ENCODE results near the gene ATRN.
"Not testable (repeated sequence)": the region's sequence is repeated elsewhere in the genome, so short reads cannot be mapped to it uniquely, and the experiment has no call there.

ATRN gene

GRCh38 chr20:3515379-3516170 lies 44.8 kb downstream of the ATRN start:
- DNase-seq (ENCODE audit: low spot score): no peak

GRCh38 chr20:3521852-3522740 lies 51.3 kb downstream of the ATRN start:
- no peak for DNase-seq (ENCODE audit: low spot score)

GRCh38 chr20:3524696-3525095 lies 53.9 kb downstream of the ATRN start:
- DNase-seq (ENCODE audit: low spot score): not testable (repeated sequence)

- DNase-seq (ENCODE audit: low spot score): peak; percentile 8
Measured at GRCh38 chr20:3532089-3532615, 61.3 kb downstream of the ATRN start.

DNA sequence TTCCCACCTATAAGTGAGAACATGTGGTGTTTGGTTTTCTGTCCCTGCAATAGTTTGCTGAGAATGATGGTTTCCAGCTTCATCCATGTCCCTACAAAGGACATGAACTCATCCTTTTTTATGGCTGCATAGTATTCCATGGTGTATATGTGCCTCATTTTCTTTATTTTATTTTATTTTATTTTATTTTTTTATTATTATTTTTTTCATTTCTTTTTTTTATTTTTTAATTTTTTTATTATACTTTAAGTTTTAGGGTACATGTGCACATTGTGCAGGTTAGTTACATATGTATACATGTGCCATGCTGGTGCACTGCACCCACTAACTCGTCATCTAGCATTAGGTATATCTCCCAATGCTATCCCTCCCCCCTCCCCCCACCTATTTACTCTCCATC lies 66.9 kb downstream of the ATRN start:
- DNase-seq (ENCODE audit: low spot score): not testable (repeated sequence)

- no peak for DNase-seq (ENCODE audit: low spot score)
Measured at GRCh38 chr20:3539311-3540107, 68.7 kb downstream of the ATRN start.

- no peak for DNase-seq (ENCODE audit: low spot score)
Measured at GRCh38 chr20:3541887-3542721, 71.3 kb downstream of the ATRN start.

DNA sequence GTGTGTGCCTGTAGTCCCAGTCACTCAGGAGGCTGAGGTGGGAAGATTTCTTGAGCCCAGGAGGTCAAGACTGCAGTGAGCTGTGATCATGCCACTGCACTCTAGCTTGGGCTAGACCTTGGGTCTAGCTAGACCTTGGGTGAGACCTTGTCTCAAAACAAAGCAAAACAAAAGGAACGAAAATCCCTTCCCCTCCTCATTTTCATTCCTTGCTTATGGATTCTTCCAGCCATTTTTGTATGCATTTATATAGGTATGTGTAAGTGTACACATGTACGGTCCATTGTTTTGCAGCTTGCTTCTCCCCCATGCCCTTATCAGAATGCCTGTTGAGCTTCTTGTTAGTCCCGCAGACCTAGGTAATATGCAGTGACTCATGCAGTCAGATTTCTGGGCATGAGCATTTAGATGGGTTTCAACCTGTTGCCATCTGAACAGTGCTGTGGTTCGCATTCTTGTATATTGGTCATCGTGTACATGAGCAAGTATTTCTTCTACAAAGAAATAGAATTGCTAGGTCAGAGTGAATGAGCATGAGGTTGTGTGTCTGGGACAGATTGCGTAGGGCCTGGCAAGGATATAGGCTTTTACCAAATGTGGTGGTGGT lies 73.2 kb downstream of the ATRN start:
- peak; percentile 28 for DNase-seq (ENCODE audit: low spot score)

- no peak for DNase-seq (ENCODE audit: low spot score)
Measured at GRCh38 chr20:3545401-3545925, 74.6 kb downstream of the ATRN start.

GRCh38 chr20:3547906-3548305 lies 77.1 kb downstream of the ATRN start:
- DNase-seq (ENCODE audit: low spot score): no peak

GRCh38 chr20:3550837-3551236 lies 80.0 kb downstream of the ATRN start:
- DNase-seq (ENCODE audit: low spot score): no peak

DNA sequence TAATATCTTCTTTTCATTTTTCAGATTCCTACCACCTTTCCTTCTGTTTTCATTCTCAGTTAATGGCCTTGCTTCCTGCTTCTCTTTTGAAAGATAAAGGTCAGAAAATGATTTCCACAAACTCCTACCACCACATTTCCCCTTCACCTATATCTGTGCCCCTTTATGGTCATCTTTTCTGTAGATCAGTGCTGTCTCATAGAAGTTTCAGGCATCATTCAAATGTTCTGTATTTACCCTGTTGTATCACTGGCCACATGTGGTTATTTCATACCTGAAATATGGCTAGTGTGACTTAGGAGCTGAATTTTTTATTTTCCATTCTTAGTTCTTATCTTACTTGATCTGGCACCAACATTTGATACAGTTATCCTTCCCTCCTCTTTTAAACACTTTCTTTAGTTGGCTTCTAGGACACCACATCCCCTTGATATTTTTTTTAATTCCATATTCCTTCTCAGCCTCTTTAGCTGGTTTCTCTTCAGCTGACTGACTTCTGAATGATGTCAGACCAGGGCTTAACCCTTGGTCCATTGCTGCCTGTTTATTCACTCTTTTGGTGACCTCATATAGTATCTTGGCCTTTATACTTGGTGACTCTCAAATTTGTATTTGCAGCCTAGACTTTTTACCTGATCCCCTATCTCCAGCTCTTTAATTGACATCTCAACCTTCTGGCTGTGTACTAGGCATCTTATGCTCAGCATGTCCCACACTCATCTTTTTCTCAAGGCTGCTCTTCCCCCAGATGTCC lies 81.0 kb downstream of the ATRN start:
- no peak for DNase-seq (ENCODE audit: low spot score)

- no peak for DNase-seq (ENCODE audit: low spot score)
Measured at GRCh38 chr20:3553663-3554062, 82.8 kb downstream of the ATRN start.

- DNase-seq (ENCODE audit: low spot score): no peak
Measured at GRCh38 chr20:3557237-3557785, 86.5 kb downstream of the ATRN start.

DNA sequence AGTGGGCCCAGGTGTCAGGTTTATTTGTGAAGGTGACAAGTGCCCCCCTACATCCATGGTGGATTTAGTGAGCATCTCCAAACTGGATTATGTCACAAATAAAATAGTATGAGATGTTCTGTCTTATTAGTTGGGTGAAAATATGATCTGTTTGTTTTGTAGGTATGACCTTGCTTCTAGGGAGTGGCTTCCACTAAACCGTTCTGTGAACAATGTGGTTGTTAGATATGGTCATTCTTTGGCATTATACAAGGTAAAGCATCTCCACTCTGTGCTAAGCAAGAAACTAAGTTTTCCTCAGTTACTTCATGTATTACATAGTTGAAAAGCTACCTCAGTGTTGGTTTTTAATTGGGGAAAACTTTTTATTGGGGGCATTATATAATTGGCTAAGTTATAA lies 88.4 kb downstream of the ATRN start:
- DNase-seq (ENCODE audit: low spot score): no peak

- DNase-seq (ENCODE audit: low spot score): no peak
Measured at GRCh38 chr20:3559637-3560036, 88.8 kb downstream of the ATRN start.

DNA sequence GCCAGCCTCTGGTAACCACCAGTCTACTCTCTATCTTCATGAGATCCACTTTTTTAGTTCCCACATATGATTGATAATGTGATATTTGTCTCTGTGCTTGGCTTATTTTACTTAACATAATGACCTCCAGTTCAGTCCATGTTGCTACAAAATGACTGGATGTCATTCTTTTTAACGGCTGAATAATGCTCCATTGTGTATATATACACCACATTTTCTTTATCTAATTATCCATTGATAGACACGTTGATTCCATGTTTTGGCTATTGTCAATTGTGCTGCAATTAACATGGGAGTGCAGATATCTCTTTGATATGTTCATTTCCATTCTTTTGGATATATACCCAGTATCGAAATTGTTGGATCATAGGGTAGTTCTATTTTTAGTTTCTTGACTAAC lies 89.3 kb downstream of the ATRN start:
- DNase-seq (ENCODE audit: low spot score): no peak

DNA sequence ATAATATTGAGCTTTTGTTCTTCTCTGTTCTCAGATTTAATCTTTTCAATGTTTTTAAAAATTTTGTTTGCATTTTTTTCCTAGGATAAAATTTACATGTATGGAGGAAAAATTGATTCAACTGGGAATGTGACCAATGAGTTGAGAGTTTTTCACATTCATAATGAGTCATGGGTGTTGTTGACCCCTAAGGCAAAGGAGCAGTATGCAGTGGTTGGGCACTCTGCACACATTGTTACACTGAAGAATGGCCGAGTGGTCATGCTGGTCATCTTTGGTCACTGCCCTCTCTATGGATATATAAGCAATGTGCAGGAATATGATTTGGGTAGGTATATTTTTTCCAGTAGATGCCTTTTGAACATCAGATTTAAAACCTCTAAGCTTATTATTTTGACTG lies 89.8 kb downstream of the ATRN start:
- DNase-seq (ENCODE audit: low spot score): no peak

GRCh38 chr20:3563133-3563532 lies 92.3 kb downstream of the ATRN start:
- DNase-seq (ENCODE audit: low spot score): no peak
